MM.1S (cell line): ENCODE measurements around the gene RWDD4.

ENCODE experiments used
- DNase-seq: peaks from one replicate; pipeline ENCODE4 v3.0.0-alpha.2; 2015
- H2AFZ ChIP-seq: fragments of 300-600 bp; sonication (generic); 2 replicates; pipeline ENCODE4 v1.6.0; 2016; ENCODE audit warnings: antibody characterized with exemption, low read length
- H3F3A ChIP-seq: fragments of 300-600 bp; sonication (generic); 2 replicates; pipeline ENCODE4 v1.6.1; 2016; ENCODE audit warnings: mild to moderate bottlenecking, antibody characterized with exemption, low read length, moderate library complexity, mixed read lengths; ENCODE audit not compliant: insufficient read depth
- H3K27ac ChIP-seq: fragments of 300-600 bp; sonication (generic); 2 replicates; pipeline ENCODE4 v1.5.1; 2016; ENCODE audit warnings: mild to moderate bottlenecking, low read length
- H3K27me3 ChIP-seq: fragments of 300-600 bp; sonication (generic); replicated peaks from 2 replicates; pipeline ENCODE4 v1.6.0; 2016; ENCODE audit warnings: low read length; ENCODE audit not compliant: insufficient read depth
- H3K36me3 ChIP-seq: fragments of 300-600 bp; sonication (generic); replicated peaks from 2 replicates; pipeline ENCODE4 v1.6.1; 2016; ENCODE audit warnings: mild to moderate bottlenecking, low read length, mixed read lengths; ENCODE audit not compliant: insufficient read depth
- H3K4me1 ChIP-seq: fragments of 300-600 bp; sonication (generic); 2 replicates; pipeline ENCODE4 v1.6.1; 2016; ENCODE audit warnings: low read length, mixed read lengths
- H3K4me2 ChIP-seq: fragments of 300-600 bp; sonication (generic); 2 replicates; pipeline ENCODE4 v1.6.0; 2016; ENCODE audit warnings: low read depth, low read length
- H3K4me3 ChIP-seq: fragments of 300-600 bp; sonication (generic); 2 replicates; pipeline ENCODE4 v1.5.1; 2016; ENCODE audit warnings: low read length, mixed read lengths
- H3K79me2 ChIP-seq: fragments of 300-600 bp; sonication (generic); 2 replicates; pipeline ENCODE4 v1.6.1; 2016; ENCODE audit warnings: mixed run types, low read length, mixed read lengths
- H3K9ac ChIP-seq: fragments of 300-600 bp; sonication (generic); 2 replicates; pipeline ENCODE4 v1.6.1; 2016; ENCODE audit warnings: low read length, mixed read lengths
- H3K9me2 ChIP-seq: fragments of 300-600 bp; sonication (generic); replicated peaks from 2 replicates; pipeline ENCODE4 v1.6.1; 2016; ENCODE audit warnings: mild to moderate bottlenecking, low read length, mixed read lengths; ENCODE audit not compliant: insufficient read depth
- H3K9me3 ChIP-seq: fragments of 300-600 bp; sonication (generic); replicated peaks from 2 replicates; pipeline ENCODE4 v1.6.1; 2016; ENCODE audit warnings: mild to moderate bottlenecking, low read length, mixed read lengths; ENCODE audit not compliant: insufficient read depth
- H4K20me1 ChIP-seq: fragments of 300-600 bp; sonication (generic); 2 replicates; pipeline ENCODE4 v1.6.1; 2016; ENCODE audit warnings: mild to moderate bottlenecking, low read length, moderate library complexity, mixed read lengths; ENCODE audit not compliant: insufficient read depth
- EZH2 ChIP-seq: fragments of 300-600 bp; sonication (generic); optimal IDR thresholded peaks from 2 replicates; pipeline ENCODE3; 2017; ENCODE audit warnings: low read depth, mild to moderate bottlenecking, antibody characterized with exemption, low read length, mixed read lengths
- EZH2phosphoT487 ChIP-seq: fragments of 300-600 bp; sonication (generic); IDR thresholded peaks from 2 replicates; pipeline ENCODE4 v1.6.1; 2018; ENCODE audit warnings: antibody characterized with exemption, low read length
- TF ChIP-seq, protein P1 (sequence below): fragments of 300-600 bp; sonication (generic); IDR thresholded peaks from 2 replicates; pipeline ENCODE4 v1.5.1; 2016; ENCODE audit warnings: antibody characterized with exemption, low read length, mixed read lengths

RWDD4 gene

GRCh38 chr4:183635321-183635720 lies 23.7 kb downstream of the RWDD4 start:
- DNase-seq: no peak
- no peak overlapping the region for H2AFZ ChIP-seq
- no peaks in the 10 kb centered on the region for H3F3A ChIP-seq
- H3K4me1 ChIP-seq: no peaks in the 10 kb centered on the region
- H3K9ac ChIP-seq: no peak overlapping the region
- no peaks in the 10 kb centered on the region for H3K9me3 ChIP-seq
- no peaks in the 10 kb centered on the region for H3K36me3 ChIP-seq
- H4K20me1 ChIP-seq: no peaks in the 10 kb centered on the region
- H3K27me3 ChIP-seq: no peaks in the 10 kb centered on the region
- H3K27ac ChIP-seq: no peak overlapping the region
- H3K4me2 ChIP-seq: no peak overlapping the region
- H3K9me2 ChIP-seq: no peaks in the 10 kb centered on the region
- no peak for TF ChIP-seq EZH2
- TF ChIP-seq, protein P1, sequence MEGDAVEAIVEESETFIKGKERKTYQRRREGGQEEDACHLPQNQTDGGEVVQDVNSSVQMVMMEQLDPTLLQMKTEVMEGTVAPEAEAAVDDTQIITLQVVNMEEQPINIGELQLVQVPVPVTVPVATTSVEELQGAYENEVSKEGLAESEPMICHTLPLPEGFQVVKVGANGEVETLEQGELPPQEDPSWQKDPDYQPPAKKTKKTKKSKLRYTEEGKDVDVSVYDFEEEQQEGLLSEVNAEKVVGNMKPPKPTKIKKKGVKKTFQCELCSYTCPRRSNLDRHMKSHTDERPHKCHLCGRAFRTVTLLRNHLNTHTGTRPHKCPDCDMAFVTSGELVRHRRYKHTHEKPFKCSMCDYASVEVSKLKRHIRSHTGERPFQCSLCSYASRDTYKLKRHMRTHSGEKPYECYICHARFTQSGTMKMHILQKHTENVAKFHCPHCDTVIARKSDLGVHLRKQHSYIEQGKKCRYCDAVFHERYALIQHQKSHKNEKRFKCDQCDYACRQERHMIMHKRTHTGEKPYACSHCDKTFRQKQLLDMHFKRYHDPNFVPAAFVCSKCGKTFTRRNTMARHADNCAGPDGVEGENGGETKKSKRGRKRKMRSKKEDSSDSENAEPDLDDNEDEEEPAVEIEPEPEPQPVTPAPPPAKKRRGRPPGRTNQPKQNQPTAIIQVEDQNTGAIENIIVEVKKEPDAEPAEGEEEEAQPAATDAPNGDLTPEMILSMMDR: no peak
- no peak for TF ChIP-seq EZH2phosphoT487
- no peak overlapping the region for H3K4me3 ChIP-seq
- H3K79me2 ChIP-seq: no peaks in the 10 kb centered on the region

- no peaks in the 10 kb centered on the region for H3F3A ChIP-seq
- no peak overlapping the region for H3K9ac ChIP-seq
- no peaks in the 10 kb centered on the region for H3K27me3 ChIP-seq
- DNase-seq: no peak
- H4K20me1 ChIP-seq: no peaks in the 10 kb centered on the region
- H3K9me2 ChIP-seq: no peaks in the 10 kb centered on the region
- H3K4me2 ChIP-seq: no peak overlapping the region
- H3K27ac ChIP-seq: no peak overlapping the region
- H3K79me2 ChIP-seq: no peaks in the 10 kb centered on the region
- H3K36me3 ChIP-seq: no peaks in the 10 kb centered on the region
- H3K4me3 ChIP-seq: no peak overlapping the region
- TF ChIP-seq, protein P1: no peak
- no peak for TF ChIP-seq EZH2
- no peak for TF ChIP-seq EZH2phosphoT487
- H3K9me3 ChIP-seq: no peaks in the 10 kb centered on the region
- no peaks in the 10 kb centered on the region for H3K4me1 ChIP-seq
- no peak overlapping the region for H2AFZ ChIP-seq
Observed at GRCh38 chr4:183633476-183634400, 25.2 kb downstream of the RWDD4 start.

- no peak overlapping the region for H3K27ac ChIP-seq
- no peak overlapping the region for H3K4me3 ChIP-seq
- H3K9me3 ChIP-seq: no peaks in the 10 kb centered on the region
- DNase-seq: no peak
- H3K4me1 ChIP-seq: no peaks in the 10 kb centered on the region
- H4K20me1 ChIP-seq: no peaks in the 10 kb centered on the region
- H3K4me2 ChIP-seq: no peak overlapping the region
- no peaks in the 10 kb centered on the region for H3F3A ChIP-seq
- TF ChIP-seq EZH2 (no peak), EZH2phosphoT487 (no peak)
- TF ChIP-seq, protein P1: no peak
- H2AFZ ChIP-seq: no peak overlapping the region
- no peaks in the 10 kb centered on the region for H3K27me3 ChIP-seq
- H3K9me2 ChIP-seq: no peaks in the 10 kb centered on the region
- H3K9ac ChIP-seq: no peak overlapping the region
- no peaks in the 10 kb centered on the region for H3K79me2 ChIP-seq
- H3K36me3 ChIP-seq: no peaks in the 10 kb centered on the region
Observed at GRCh38 chr4:183632689-183633088, 26.3 kb downstream of the RWDD4 start.
